Measurements from ENCODE around the gene LIPN.
A peak's percentile ranks its signal among the peaks of the same experiment; 100 is the strongest.

The LIPN gene

GRCh38 chr10:88764110-88764509, 4.3 kb downstream of the LIPN start:
- H3K4me3 ChIP-seq (ENCODE audit: low read depth, low read length) = no peak overlapping the region
- DNase-seq (ENCODE audit: low read depth) = no peak
- TF ChIP-seq MYC (IDR thresholded peaks at IDR 0.05; ENCODE audit: low read depth, low read length) = no peak
- no peak for TF ChIP-seq POLR2A (IDR thresholded peaks at IDR 0.05; ENCODE audit: extremely low read depth, insufficient read length)
- TF ChIP-seq CTCF (IDR thresholded peaks at IDR 0.05; ENCODE audit: low read depth, low read length) = no peak
- no peak for TF ChIP-seq MAX (IDR thresholded peaks at IDR 0.05; ENCODE audit: low read depth, low read length)

- DNase-seq (ENCODE audit: low read depth) = no peak
- TF ChIP-seq MAX (IDR thresholded peaks at IDR 0.05; ENCODE audit: low read depth, low read length) = no peak
- TF ChIP-seq MYC (IDR thresholded peaks at IDR 0.05; ENCODE audit: low read depth, low read length) = no peak
- no peak overlapping the region for H3K4me3 ChIP-seq (ENCODE audit: low read depth, low read length)
These were observed 6.0 kb downstream of the LIPN start for GRCh38 chr10:88765816-88766215.

GRCh38 chr10:88769384-88769783, 9.6 kb downstream of the LIPN start:
- no peak for DNase-seq (ENCODE audit: low read depth)
- TF ChIP-seq CTCF (IDR thresholded peaks at IDR 0.05; ENCODE audit: low read depth, low read length) (no peak), MYC (IDR thresholded peaks at IDR 0.05; ENCODE audit: low read depth, low read length) (no peak), POLR2A (IDR thresholded peaks at IDR 0.05; ENCODE audit: extremely low read depth, insufficient read length) (no peak), MAX (IDR thresholded peaks at IDR 0.05; ENCODE audit: low read depth, low read length) (no peak)
- H3K4me3 ChIP-seq (ENCODE audit: low read depth, low read length) = no peak overlapping the region

GRCh38 chr10:88781206-88781605, 21.4 kb downstream of the LIPN start:
- no peak for DNase-seq (ENCODE audit: low read depth)
- H3K4me3 ChIP-seq (ENCODE audit: low read depth, low read length) = no peak overlapping the region
- TF ChIP-seq MYC (IDR thresholded peaks at IDR 0.05; ENCODE audit: low read depth, low read length) (no peak), MAX (IDR thresholded peaks at IDR 0.05; ENCODE audit: low read depth, low read length) (no peak), POLR2A (IDR thresholded peaks at IDR 0.05; ENCODE audit: extremely low read depth, insufficient read length) (no peak), CTCF (IDR thresholded peaks at IDR 0.05; ENCODE audit: low read depth, low read length) (no peak)

- no peak for DNase-seq (ENCODE audit: low read depth)
- TF ChIP-seq MYC (IDR thresholded peaks at IDR 0.05; ENCODE audit: low read depth, low read length) = no peak
- no peak for TF ChIP-seq CTCF (IDR thresholded peaks at IDR 0.05; ENCODE audit: low read depth, low read length)
- TF ChIP-seq MAX (IDR thresholded peaks at IDR 0.05; ENCODE audit: low read depth, low read length) = no peak
- no peak for TF ChIP-seq POLR2A (IDR thresholded peaks at IDR 0.05; ENCODE audit: extremely low read depth, insufficient read length)
- no peak overlapping the region for H3K4me3 ChIP-seq (ENCODE audit: low read depth, low read length)
These were observed 22.4 kb downstream of the LIPN start for GRCh38 chr10:88782222-88782621.

- no peak for TF ChIP-seq POLR2A (IDR thresholded peaks at IDR 0.05; ENCODE audit: extremely low read depth, insufficient read length)
- TF ChIP-seq MAX (IDR thresholded peaks at IDR 0.05; ENCODE audit: low read depth, low read length) = peak; percentile 69
- peak; percentile 22 for DNase-seq (ENCODE audit: low read depth)
- no peak overlapping the region for H3K4me3 ChIP-seq (ENCODE audit: low read depth, low read length)
These were observed 23.9 kb downstream of the LIPN start for GRCh38 chr10:88783724-88784123.
